ENCODE results near the gene INAFM1. TPM values are rescaled to one million over a fixed set of nuclear protein-coding genes. Genes with fewer than 3 reads are reported as not detected.
"Not testable (repeated sequence)": the region's sequence is repeated elsewhere in the genome, so short reads cannot be mapped to it uniquely, and the experiment has no call there.

The INAFM1 gene
- total and polyA plus RNA-seq, 5 donors from 2014 or later: 1.5 to 11.0 (median 2.6) TPM

DNA sequence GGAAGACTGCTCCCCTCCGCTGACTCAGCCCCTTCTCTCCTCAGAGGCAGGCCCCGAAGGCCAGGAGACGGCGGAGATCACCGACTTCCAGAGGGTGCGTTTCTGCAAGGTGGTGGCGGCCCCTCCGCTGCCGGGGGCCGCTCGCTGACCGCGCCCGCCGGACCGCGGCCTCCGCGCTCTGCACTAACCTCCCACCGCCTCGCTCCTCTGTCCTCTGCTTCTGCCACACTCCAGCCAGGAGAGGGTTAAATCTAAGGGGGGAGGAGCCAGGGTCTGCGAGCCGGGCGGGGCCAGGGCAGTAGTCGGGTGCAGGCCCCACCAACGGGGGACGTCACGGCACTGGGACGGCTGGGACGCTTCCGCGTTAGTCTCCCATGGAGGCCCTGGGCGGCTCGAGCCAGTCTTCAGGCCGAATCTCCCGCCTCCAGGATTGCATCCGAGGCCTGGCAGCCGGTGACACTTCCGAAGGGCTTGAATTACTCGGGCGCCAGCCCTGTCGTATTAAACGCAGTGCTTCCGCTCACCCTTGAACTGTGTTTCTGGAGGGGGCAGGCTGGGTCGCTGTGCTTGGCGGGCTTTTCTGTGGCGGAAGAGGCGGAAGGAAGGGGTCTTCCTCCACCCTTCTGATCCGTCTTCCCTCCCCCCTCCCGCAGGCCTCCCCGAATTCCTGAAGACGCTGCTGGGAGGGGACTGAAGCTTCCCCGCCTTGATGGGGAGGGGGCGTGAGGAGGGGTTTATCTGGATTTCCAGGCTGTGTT lies 1.2 kb upstream of the INAFM1 start:
- peaks cover 7% of the 10 kb centered on the region for H3K27me3 Mint-ChIP-seq
- peaks cover 0 to 1% (median 0%) of the 10 kb centered on the region in 7 donors for H3K9me3 Mint-ChIP-seq
- H3K27ac ChIP-seq (ENCODE audit: insufficient read depth, low read length, poor library complexity, severe bottlenecking): peak overlapping the region; percentile 97
- peak overlapping the region; percentile 77 for H3K4me3 ChIP-seq (ENCODE audit: low read depth, low read length)
- peaks cover 22% of the 10 kb centered on the region for H3K4me1 ChIP-seq (ENCODE audit: control insufficient read depth, insufficient read depth, low read length, poor library complexity, severe bottlenecking)
- peak; percentile 85 to 94 (median 89) for DNase-seq
- ATAC-seq (ENCODE audit: low read depth in 2 of 2): peak; percentile 58 to 61
- peak overlapping the region; percentile 97 to 99 (median 99) for H3K27ac Mint-ChIP-seq
- H3K36me3 Mint-ChIP-seq: peaks cover 9% of the 10 kb centered on the region
- peak overlapping the region; percentile 97 to 100 (median 98) for H3K4me3 Mint-ChIP-seq
- peaks cover 7% of the 10 kb centered on the region for H3K36me3 ChIP-seq (ENCODE audit: control insufficient read depth, insufficient read depth, low read length)
- peaks cover 4 to 26% (median 7%) of the 10 kb centered on the region in 4 donors for H3K4me1 Mint-ChIP-seq
- no peaks in the 10 kb centered on the region for H3K9me3 ChIP-seq (ENCODE audit: control insufficient read depth in 2 of 2, low read length in 2 of 2)
- H3K27me3 ChIP-seq (ENCODE audit: control insufficient read depth, insufficient read depth, low read length): no peaks in the 10 kb centered on the region

DNA sequence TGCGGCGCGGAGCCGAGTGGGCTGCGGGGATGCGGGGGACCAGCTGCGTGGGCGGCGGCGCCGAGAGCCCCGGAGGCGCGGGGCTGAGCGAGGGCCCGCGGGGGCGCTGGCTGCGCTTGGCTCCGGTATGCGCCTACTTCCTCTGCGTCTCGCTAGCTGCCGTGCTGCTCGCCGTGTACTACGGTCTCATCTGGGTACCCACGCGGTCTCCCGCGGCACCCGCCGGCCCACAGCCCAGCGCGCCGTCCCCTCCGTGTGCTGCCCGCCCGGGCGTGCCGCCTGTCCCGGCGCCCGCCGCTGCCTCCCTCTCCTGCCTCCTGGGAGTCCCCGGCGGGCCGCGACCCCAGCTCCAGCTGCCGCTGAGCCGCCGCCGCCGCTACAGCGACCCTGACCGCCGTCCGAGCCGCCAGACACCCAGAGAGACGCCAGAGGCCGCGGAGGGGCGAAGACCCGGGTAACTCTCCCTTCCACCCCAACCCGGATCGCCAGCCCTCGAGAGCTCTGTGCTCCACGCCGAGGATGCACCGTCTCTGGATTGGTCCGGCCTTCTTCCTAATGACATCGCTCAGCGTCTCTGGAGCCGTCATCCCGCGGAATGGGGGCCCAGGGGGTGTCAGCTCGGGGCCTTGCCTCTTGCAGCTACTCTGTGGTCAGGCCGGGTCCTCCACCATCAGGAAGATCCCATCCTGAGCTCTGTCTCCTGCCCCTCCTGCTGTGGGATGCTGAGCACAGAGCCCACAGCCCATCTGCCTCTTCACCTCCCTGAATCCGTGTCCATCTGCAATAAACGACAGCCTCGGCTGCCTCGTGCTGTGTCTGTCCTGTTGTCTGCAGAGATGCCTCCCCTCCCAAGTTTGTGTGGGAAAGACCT lies 441 bp downstream of the INAFM1 start:
- Histone ChIP-seq H3K4me3 (ENCODE audit: low read depth, low read length) (no peak overlapping the region), H3K27ac (ENCODE audit: insufficient read depth, low read length, poor library complexity, severe bottlenecking) (peak overlapping the region; percentile 41), H3K4me1 (ENCODE audit: control insufficient read depth, insufficient read depth, low read length, poor library complexity, severe bottlenecking) (peaks cover 22% of the 10 kb centered on the region), H3K27me3 (ENCODE audit: control insufficient read depth, insufficient read depth, low read length) (no peaks in the 10 kb centered on the region), H3K9me3 (ENCODE audit: control insufficient read depth in 2 of 2, low read length in 2 of 2) (no peaks in the 10 kb centered on the region), H3K36me3 (ENCODE audit: control insufficient read depth, insufficient read depth, low read length) (peaks cover 6% of the 10 kb centered on the region)
- Mint-ChIP-seq H3K9me3 (peaks cover 0 to 1% (median 0%) of the 10 kb centered on the region in 7 donors), H3K4me1 (peaks cover 0 to 29% (median 8%) of the 10 kb centered on the region in 4 donors), H3K27ac (peak overlapping the region; percentile 12 to 87 (median 85)), H3K36me3 (peaks cover 8% of the 10 kb centered on the region), H3K4me3 (peak overlapping the region; percentile 82 to 93 (median 83)), H3K27me3 (peaks cover 7% of the 10 kb centered on the region)
- ATAC-seq (ENCODE audit: low read depth in 2 of 2) (peak; percentile 14 to 22), DNase-seq (peak in 1 of 3 donors; percentile 20)

DNA sequence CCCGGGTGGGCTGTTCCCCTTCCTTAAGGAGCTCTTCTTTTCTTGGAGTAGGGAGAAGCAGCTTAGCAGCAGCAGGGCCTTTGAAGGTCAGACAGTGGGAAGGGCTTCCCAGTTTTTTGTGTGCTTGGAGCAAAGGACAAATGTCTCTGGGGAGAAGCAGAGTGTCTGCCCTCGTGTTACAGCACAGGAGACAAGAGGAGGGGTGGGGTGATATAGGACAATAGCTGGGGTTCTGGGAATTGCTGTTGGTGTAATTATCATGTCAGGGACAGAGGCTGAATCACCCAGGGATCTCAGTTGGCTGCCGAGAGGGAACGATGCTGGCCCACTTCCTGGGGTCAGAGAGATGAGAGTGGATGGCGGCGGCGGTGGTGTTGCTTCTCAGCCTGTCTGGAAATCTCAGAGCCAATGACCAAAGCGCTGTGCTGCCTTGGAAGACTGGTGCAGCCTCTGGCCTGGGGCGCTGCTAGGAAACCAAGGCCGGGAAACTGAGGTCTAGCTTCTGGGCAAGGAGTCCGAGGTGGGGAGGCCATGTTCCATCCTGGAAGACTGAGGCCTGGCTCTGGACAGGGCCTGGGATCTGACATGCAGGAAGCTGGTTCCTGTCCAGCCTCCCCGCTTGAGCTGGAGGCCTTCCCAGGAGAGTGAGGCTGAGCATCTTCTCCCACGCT lies 1.2 kb downstream of the INAFM1 start:
- Histone ChIP-seq H3K9me3 (ENCODE audit: control insufficient read depth in 2 of 2, low read length in 2 of 2) (no peaks in the 10 kb centered on the region), H3K27me3 (ENCODE audit: control insufficient read depth, insufficient read depth, low read length) (no peaks in the 10 kb centered on the region), H3K4me1 (ENCODE audit: control insufficient read depth, insufficient read depth, low read length, poor library complexity, severe bottlenecking) (peaks cover 22% of the 10 kb centered on the region), H3K36me3 (ENCODE audit: control insufficient read depth, insufficient read depth, low read length) (no peaks in the 10 kb centered on the region), H3K4me3 (ENCODE audit: low read depth, low read length) (no peak overlapping the region), H3K27ac (ENCODE audit: insufficient read depth, low read length, poor library complexity, severe bottlenecking) (peak overlapping the region; percentile 41)
- DNase-seq (no peak), ATAC-seq (ENCODE audit: low read depth in 2 of 2) (no peak)
- Mint-ChIP-seq H3K9me3 (peaks cover 0 to 1% (median 0%) of the 10 kb centered on the region in 7 donors), H3K4me3 (peak overlapping the region; percentile 82 to 93 (median 83)), H3K36me3 (peaks cover 2% of the 10 kb centered on the region), H3K27ac (peak overlapping the region in 2 of 3 donors; percentile 85 to 87), H3K4me1 (peaks cover 0 to 29% (median 8%) of the 10 kb centered on the region in 4 donors), H3K27me3 (peaks cover 7% of the 10 kb centered on the region)

DNA sequence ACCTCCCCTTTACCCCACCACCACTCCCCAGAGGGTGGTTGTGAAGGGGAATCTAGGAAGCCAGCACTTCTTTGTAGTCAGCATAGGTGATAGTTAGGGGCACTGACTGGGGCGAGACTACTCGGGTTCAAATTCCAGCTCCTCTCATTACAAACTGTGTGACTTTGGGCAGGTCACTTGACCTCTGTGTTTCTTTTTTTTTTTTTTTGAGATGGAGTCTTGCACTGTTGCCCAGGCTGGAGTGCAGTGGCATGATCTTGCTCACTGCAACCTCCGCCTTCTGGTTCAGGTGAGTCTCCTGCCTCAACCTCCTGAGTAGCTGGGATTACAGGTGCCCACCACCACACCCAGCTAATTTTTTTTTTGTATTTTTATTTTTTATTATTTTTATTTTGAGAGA lies 1.8 kb downstream of the INAFM1 start:
- not testable (repeated sequence) for H3K27ac Mint-ChIP-seq; H3K9me3 ChIP-seq (ENCODE audit: control insufficient read depth in 2 of 2, low read length in 2 of 2); H3K4me3 ChIP-seq (ENCODE audit: low read depth, low read length); H3K27me3 ChIP-seq (ENCODE audit: control insufficient read depth, insufficient read depth, low read length); ATAC-seq (ENCODE audit: low read depth in 2 of 2); H3K27ac ChIP-seq (ENCODE audit: insufficient read depth, low read length, poor library complexity, severe bottlenecking); H3K36me3 Mint-ChIP-seq; H3K27me3 Mint-ChIP-seq; H3K9me3 Mint-ChIP-seq; H3K36me3 ChIP-seq (ENCODE audit: control insufficient read depth, insufficient read depth, low read length); DNase-seq
- Mint-ChIP-seq H3K4me3 (peak overlapping the region in 3 of 4 donors; percentile 63 to 83 (median 82)), H3K4me1 (peaks cover 0 to 27% (median 8%) of the 10 kb centered on the region in 4 donors)
- peaks cover 22% of the 10 kb centered on the region for H3K4me1 ChIP-seq (ENCODE audit: control insufficient read depth, insufficient read depth, low read length, poor library complexity, severe bottlenecking)

DNA sequence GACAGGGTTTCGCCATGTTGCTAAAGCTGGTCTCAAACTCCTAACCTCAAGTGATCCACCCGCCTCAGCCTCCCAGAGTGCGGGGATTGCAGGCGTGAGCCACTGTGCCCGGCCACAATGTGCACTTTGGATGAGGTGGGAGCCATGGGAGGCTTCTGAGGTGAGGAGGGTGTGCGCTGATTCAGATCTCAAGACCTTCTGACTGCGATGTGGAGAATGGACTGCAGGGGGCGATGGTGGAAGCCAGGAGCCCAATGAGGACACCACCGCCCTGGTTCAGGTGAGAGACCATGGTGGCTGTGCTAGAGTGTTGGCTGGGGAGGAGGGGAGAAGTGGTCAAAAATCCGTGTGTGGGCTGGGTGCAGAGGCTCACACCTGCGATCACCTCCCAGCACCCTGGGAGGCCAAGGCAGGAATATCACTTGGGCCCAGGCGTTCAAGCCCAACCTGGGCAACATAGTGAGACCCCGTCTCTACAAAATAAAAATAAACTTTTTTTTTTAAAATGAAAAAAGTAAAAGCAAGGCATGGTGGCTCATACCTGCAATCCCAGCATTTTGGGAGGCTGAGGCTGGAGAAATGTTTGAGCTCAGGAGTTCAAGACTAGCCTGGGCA lies 5.6 kb downstream of the INAFM1 start:
- peak; percentile 31 to 36 for ATAC-seq (ENCODE audit: low read depth in 2 of 2)
- H3K4me1 ChIP-seq (ENCODE audit: control insufficient read depth, insufficient read depth, low read length, poor library complexity, severe bottlenecking): peaks cover 4% of the 10 kb centered on the region
- H3K9me3 Mint-ChIP-seq: peaks cover 0 to 1% (median 0%) of the 10 kb centered on the region in 7 donors
- no peaks in the 10 kb centered on the region for H3K27me3 Mint-ChIP-seq
- H3K36me3 ChIP-seq (ENCODE audit: control insufficient read depth, insufficient read depth, low read length): no peaks in the 10 kb centered on the region
- H3K4me3 Mint-ChIP-seq: peak overlapping the region in 1 of 4 donors; percentile 27
- peak overlapping the region in 1 of 3 donors; percentile 60 for H3K27ac Mint-ChIP-seq
- H3K27me3 ChIP-seq (ENCODE audit: control insufficient read depth, insufficient read depth, low read length): no peaks in the 10 kb centered on the region
- H3K4me1 Mint-ChIP-seq: peaks cover 5 to 20% (median 10%) of the 10 kb centered on the region in 4 donors
- no peak overlapping the region for H3K27ac ChIP-seq (ENCODE audit: insufficient read depth, low read length, poor library complexity, severe bottlenecking)
- peak; percentile 37 to 66 (median 43) for DNase-seq
- H3K9me3 ChIP-seq (ENCODE audit: control insufficient read depth in 2 of 2, low read length in 2 of 2): no peaks in the 10 kb centered on the region
- H3K4me3 ChIP-seq (ENCODE audit: low read depth, low read length): no peak overlapping the region
- H3K36me3 Mint-ChIP-seq: no peaks in the 10 kb centered on the region

DNA sequence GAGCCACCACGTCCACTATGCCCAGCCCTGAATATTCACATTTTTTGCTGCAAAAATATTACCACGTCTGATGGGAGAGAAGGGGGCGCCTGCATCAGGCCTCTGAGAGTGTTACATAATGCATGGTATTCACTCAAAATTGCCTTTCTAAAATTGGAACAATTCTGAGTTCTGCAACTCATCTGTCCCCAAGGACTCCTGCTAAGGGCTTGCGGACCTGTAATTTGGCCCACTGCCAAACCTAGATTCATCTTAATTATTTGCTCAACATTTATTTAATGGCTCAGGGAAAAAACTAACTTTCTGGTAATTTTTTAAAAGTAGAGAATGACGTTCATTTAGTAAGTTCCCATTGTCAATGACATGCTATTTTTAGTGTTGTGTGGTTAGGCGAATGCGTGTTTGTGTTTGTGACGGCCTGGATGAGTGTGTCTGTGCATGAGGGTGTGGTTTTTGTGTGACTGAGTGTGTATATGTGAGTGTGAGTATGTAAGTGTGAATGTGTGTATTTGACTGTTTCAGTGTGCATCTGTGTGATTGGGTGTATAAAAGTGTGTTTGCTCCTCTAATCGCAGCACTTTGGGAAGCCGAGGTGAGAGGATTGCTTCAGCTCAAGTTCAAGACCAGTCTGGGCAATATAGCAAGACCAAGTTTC lies 8.8 kb downstream of the INAFM1 start:
- Mint-ChIP-seq H3K36me3 (no peaks in the 10 kb centered on the region), H3K4me3 (peak overlapping the region in 1 of 4 donors; percentile 7)
- ATAC-seq (ENCODE audit: low read depth in 2 of 2): no peak

More for the DNA sequence above, 8.8 kb downstream of the INAFM1 start:
- DNase-seq: no peak
- Histone ChIP-seq H3K4me3 (ENCODE audit: low read depth, low read length) (no peak overlapping the region), H3K27me3 (ENCODE audit: control insufficient read depth, insufficient read depth, low read length) (no peaks in the 10 kb centered on the region), H3K27ac (ENCODE audit: insufficient read depth, low read length, poor library complexity, severe bottlenecking) (no peak overlapping the region), H3K36me3 (ENCODE audit: control insufficient read depth, insufficient read depth, low read length) (no peaks in the 10 kb centered on the region), H3K4me1 (ENCODE audit: control insufficient read depth, insufficient read depth, low read length, poor library complexity, severe bottlenecking) (peaks cover 5% of the 10 kb centered on the region), H3K9me3 (ENCODE audit: control insufficient read depth in 2 of 2, low read length in 2 of 2) (no peaks in the 10 kb centered on the region)
- H3K9me3 Mint-ChIP-seq: peaks cover 0 to 3% (median 0%) of the 10 kb centered on the region in 7 donors
- peaks cover 10 to 14% (median 13%) of the 10 kb centered on the region in 4 donors for H3K4me1 Mint-ChIP-seq
- no peak overlapping the region for H3K27ac Mint-ChIP-seq
- H3K27me3 Mint-ChIP-seq: no peaks in the 10 kb centered on the region

Data from CD4-positive, CD25-positive, alpha-beta regulatory T cell (primary cell).